HL-60 (cell line): ENCODE measurements around the gene TTLL8.
A peak's percentile ranks its signal among the peaks of the same experiment; 100 is the strongest.

Experiments used
- DNase-seq, 2 experiments: peaks; one replicate each; pipeline ENCODE4 v3.0.0-alpha.2; 2010 to 2020; ENCODE audit warnings: low read depth in 1 of 2, low spot score in 1 of 2
- H3K27ac ChIP-seq: fragments of 250-450 bp; sonication (Bioruptor Pico); replicated peaks from 2 replicates; pipeline ENCODE4 v1.5.1; 2020; ENCODE audit warnings: mild to moderate bottlenecking, moderate library complexity
- H3K27me3 ChIP-seq: fragments of 250-450 bp; sonication (Bioruptor Pico); 2 replicates; pipeline ENCODE4 v1.5.1; 2021; ENCODE audit warnings: mild to moderate bottlenecking, moderate library complexity; ENCODE audit not compliant: insufficient read depth, poor library complexity, severe bottlenecking
- H3K4me3 ChIP-seq: replicated peaks from 2 replicates; pipeline ENCODE4 v1.5.1; 2011; ENCODE audit warnings: mild to moderate bottlenecking, control low read depth, low read length; ENCODE audit not compliant: insufficient read depth
- GABPA ChIP-seq: IDR thresholded peaks from 2 replicates; pipeline ENCODE4 v1.6.1; 2012; ENCODE audit warnings: low read depth
- POLR2AphosphoS5 ChIP-seq: IDR thresholded peaks from 2 replicates; pipeline ENCODE4 v1.6.1; 2012; ENCODE audit warnings: low read depth
- REST ChIP-seq: IDR thresholded peaks from 2 replicates; pipeline ENCODE4 v1.6.1; 2012; ENCODE audit warnings: low read depth; ENCODE audit not compliant: insufficient replicate concordance
- SPI1 ChIP-seq: IDR thresholded peaks from 2 replicates; pipeline ENCODE4 v1.6.1; 2012; ENCODE audit warnings: low read depth, mild to moderate bottlenecking, borderline replicate concordance
- TF ChIP-seq, protein P1 (sequence below): IDR thresholded peaks from one replicate; pipeline ENCODE4 v1.5.1; 2011; ENCODE audit warnings: low read length, control low read depth, inconsistent platforms; ENCODE audit not compliant: insufficient read depth

TTLL8 gene

GRCh38 chr22:49979587-49980264 lies 78.4 kb downstream of the TTLL8 start:
- Histone ChIP-seq H3K27ac (no peak overlapping the region), H3K4me3 (no peak overlapping the region), H3K27me3 (no peaks in the 10 kb centered on the region)
- TF ChIP-seq, protein P1, sequence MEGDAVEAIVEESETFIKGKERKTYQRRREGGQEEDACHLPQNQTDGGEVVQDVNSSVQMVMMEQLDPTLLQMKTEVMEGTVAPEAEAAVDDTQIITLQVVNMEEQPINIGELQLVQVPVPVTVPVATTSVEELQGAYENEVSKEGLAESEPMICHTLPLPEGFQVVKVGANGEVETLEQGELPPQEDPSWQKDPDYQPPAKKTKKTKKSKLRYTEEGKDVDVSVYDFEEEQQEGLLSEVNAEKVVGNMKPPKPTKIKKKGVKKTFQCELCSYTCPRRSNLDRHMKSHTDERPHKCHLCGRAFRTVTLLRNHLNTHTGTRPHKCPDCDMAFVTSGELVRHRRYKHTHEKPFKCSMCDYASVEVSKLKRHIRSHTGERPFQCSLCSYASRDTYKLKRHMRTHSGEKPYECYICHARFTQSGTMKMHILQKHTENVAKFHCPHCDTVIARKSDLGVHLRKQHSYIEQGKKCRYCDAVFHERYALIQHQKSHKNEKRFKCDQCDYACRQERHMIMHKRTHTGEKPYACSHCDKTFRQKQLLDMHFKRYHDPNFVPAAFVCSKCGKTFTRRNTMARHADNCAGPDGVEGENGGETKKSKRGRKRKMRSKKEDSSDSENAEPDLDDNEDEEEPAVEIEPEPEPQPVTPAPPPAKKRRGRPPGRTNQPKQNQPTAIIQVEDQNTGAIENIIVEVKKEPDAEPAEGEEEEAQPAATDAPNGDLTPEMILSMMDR: peak; percentile 36
- TF ChIP-seq POLR2AphosphoS5: no peak
- peak in 1 of 2 experiments; percentile 50 for DNase-seq

DNA sequence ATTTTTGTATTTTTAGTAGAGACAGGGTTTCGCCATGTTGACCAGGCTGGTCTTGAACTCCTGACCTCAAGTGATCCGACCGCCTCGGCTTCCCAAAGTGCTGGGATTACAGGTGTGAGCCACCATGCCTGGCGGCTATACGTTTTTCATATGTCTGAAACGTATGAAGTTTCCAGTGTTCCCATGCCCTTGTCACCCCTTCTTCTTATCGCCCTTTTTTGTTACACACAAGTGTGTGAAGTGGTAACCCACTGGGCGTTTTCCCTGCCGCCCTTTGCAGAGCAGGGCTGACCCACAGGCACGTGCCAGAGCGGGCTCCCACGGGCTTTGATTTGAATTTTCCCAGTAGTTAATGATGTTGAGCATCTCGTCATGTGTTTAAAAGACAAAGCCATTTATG lies 80.5 kb downstream of the TTLL8 start:
- TF ChIP-seq GABPA (no peak), POLR2AphosphoS5 (no peak), REST (no peak), SPI1 (no peak)
- TF ChIP-seq, protein P1: no peak

GRCh38 chr22:49976439-49977175 lies 81.5 kb downstream of the TTLL8 start:
- Histone ChIP-seq H3K4me3 (no peak overlapping the region), H3K27me3 (no peaks in the 10 kb centered on the region), H3K27ac (no peak overlapping the region)
- peak in 1 of 2 experiments; percentile 62 for DNase-seq
- TF ChIP-seq SPI1: peak; percentile 96
- TF ChIP-seq, protein P1: no peak

More for the DNA sequence above, 80.5 kb downstream of the TTLL8 start:
- Histone ChIP-seq H3K27ac (no peak overlapping the region), H3K4me3 (no peak overlapping the region), H3K27me3 (no peaks in the 10 kb centered on the region)
- no peak for DNase-seq

DNA sequence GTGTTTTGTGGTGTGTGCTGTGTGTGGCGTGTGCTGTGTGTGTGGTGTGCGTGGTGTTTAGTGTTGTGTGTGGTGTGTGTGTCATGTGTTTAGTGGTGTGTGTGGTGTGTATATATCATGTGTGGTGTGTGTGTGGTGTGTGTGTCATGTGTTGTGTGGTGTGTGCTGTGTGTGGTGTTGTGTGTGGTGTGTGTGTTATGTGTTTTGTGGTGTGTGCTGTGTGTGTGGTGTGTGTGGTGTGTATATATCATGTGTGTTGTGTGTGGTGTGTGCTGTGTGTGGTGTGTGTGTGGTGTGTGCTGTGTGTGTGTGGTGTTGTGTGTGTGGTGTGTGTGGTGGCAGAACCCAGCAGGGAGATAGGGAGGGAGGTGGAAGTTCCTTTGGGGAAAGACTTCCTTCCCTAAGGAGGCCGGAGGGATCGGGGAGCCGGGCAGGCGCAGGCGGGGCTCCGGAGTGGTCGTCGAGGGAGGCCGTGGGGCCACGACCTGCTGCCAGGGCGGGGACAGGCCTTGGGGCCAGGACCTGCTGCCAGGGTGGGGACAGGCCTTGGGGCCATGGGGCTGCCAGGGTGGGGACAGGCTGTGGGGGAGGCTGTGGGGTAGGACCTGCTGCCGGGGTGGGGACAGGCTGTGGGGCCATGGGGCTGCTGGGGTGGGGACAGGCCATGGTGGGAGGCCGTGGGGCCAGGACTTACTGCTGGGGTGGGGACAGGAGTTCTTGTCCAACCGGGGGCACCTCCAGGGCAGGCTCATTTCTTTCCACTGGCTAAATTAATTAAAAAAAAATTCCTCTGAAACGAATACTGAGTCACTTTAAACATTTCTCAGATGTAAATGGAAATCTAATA lies 82.3 kb downstream of the TTLL8 start:
- Histone ChIP-seq H3K4me3 (no peak overlapping the region), H3K27ac (peak overlapping the region; percentile 40; the same call in 1 of the 2 replicates), H3K27me3 (no peaks in the 10 kb centered on the region)
- TF ChIP-seq, protein P1: no peak
- TF ChIP-seq SPI1: no peak
- TF ChIP-seq REST: no peak
- TF ChIP-seq POLR2AphosphoS5: no peak
- no peak for TF ChIP-seq GABPA
- peak in 1 of 2 experiments; percentile 21 for DNase-seq
